Astrocyte of the hippocampus (primary cell): ENCODE data around the gene SRD5A3.

Experiments
- DNase-seq: peaks from one replicate; pipeline ENCODE4 v3.0.0; 2011; ENCODE audit warnings: low read depth, low spot score

SRD5A3 gene

GRCh38 chr4:55407764-55408163 is 61.7 kb downstream of the SRD5A3 start:
- no peak for DNase-seq

DNA sequence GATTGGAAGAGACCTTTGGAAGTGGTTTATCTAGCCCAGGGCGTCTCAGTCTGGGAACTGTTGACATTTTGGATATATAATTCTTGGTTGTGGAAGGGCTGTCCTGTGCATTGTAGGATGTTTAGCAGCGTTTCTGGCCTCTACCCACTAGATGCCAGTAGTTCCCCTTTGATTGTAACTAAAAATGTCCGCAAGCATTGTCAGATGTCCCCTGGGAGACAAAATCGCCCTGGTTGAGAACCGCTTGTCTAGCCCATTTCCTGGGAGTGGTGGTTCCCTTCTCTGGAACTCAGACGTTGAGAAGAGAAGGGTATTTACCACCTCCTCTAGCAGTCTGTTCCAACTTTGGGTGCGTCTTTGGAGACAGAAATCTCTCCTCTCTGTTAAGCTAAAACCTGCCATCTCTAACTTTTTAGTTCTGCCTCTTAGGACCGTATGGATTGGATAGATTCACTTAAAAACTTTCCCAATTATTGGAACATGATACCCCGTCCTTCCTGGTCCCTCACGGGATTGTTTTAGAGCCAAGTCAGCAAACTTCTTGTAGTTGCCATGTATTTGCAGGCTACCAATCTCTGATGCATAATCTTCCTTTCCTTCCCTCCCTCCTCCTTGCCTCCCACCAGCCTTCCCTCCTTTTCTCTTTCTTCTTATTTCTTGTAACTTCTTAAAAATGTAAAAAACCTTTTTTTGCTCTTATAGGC is 63.6 kb downstream of the SRD5A3 start:
- DNase-seq: no peak

GRCh38 chr4:55410431-55410830 is 64.4 kb downstream of the SRD5A3 start:
- no peak for DNase-seq

DNA sequence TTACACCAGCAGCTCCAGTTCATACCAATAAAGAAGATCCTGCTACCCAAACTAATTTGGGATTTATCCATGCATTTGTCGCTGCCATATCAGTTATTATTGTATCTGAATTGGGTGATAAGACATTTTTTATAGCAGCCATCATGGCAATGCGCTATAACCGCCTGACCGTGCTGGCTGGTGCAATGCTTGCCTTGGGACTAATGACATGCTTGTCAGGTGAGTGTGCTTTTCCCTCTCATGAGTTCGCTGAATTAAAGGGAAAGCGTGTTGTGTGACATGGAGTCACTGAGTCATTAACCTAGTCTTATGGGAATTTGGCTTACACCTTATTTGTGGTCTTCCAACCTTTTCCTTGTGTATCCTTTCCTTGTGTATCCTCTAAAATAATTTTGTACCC is 65.6 kb downstream of the SRD5A3 start:
- DNase-seq: peak; percentile 32

DNA sequence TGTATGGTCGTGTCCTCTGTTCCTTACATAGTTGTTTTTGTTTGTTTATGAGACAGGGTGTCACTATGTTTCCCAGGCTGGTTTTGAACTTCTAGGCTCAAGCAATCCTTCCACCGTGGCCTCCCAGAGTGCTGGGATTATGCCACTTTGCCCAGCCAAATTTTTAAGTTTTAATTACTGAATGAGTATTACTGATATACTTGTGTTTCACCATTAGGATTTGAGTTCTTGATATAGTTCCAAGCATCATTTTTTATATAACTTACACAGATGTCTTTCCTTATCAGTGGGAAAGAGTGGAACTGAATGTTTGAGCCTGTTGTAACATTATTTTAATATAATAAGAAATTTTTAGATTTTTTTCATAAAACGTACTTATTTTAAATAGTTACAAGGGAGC is 70.1 kb downstream of the SRD5A3 start:
- no peak for DNase-seq
